ENCODE data around the gene AFF3. TPM values are rescaled to one million over a fixed set of nuclear protein-coding genes. Genes with fewer than 3 reads are reported as not detected.

The AFF3 gene
- total RNA-seq, 3 donors from 2014 or later = 2.1 to 2.6 (median 2.2) TPM

DNA sequence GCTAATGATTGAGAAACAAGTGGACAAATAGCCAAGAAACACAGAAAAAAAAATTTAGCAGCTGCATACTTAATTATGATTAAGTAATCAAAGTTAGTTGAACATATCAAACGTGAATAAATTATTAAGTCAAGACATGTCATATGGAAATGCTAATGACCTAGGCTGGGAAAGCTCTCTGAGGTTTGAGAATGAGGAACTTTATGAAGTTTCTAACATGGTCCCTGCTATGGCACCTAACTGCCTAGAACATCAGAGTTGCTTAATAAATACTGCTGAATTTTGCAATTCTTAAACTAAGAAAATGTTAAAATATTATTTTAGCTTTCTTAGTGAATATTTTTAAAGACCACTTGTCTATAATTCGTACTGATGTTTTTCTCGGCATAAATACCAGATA is 99.8 kb downstream of the AFF3 start:
- no peak overlapping the region for H3K4me3 Mint-ChIP-seq
- no peaks in the 10 kb centered on the region for H3K27me3 Mint-ChIP-seq (ENCODE audit: low read depth)
- no peaks in the 10 kb centered on the region for H3K36me3 Mint-ChIP-seq (ENCODE audit: insufficient read depth)
- no peaks in the 10 kb centered on the region for H3K4me1 Mint-ChIP-seq (ENCODE audit: low read depth)
- no peaks in the 10 kb centered on the region for H3K9me3 Mint-ChIP-seq
- ATAC-seq (no peak), DNase-seq (no peak)

DNA sequence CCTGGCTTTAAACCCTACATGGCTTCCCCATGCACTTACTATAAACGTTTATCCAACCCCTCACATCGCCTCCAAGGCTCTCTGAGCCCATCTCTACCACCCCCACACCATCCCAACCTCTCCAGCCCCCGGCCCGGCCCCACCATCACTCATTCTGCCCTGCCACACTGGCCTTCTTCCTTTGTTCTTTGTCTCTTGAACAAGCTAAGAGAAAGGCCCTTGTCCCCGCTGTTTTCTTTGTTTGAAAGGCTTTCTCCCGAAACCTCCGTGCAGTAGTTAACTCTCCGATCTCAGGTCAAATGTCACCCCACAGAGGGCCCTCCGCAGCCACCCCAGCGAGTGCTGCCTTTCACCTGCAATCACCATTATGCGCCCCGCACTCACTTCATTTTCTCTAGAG is 100.4 kb downstream of the AFF3 start:
- no peaks in the 10 kb centered on the region for H3K27me3 Mint-ChIP-seq (ENCODE audit: low read depth)
- no peaks in the 10 kb centered on the region for H3K9me3 Mint-ChIP-seq
- no peaks in the 10 kb centered on the region for H3K36me3 Mint-ChIP-seq (ENCODE audit: insufficient read depth)
- ATAC-seq (no peak), DNase-seq (no peak)
- no peak overlapping the region for H3K4me3 Mint-ChIP-seq
- no peaks in the 10 kb centered on the region for H3K4me1 Mint-ChIP-seq (ENCODE audit: low read depth)

DNA sequence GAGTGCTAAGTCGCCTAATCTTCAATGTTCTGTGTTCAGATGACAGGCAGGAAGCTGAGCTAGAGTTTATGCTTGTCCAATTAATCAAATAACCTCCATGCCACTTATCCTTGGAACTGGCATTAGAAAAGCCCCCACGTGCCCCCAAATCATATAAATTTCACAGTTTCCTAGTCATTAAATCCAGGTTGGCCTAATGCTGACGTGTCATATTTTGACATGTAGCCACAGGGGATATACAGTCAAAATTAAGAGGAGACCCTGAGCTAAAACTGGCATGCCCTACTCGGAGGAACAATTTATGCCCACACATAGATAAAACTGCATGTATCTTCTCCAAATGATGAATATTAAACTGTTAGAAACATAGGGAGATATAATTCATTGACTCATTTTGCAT is 101.0 kb downstream of the AFF3 start:
- Mint-ChIP-seq H3K4me3 (no peak overlapping the region), H3K27me3 (ENCODE audit: low read depth) (no peaks in the 10 kb centered on the region), H3K9me3 (no peaks in the 10 kb centered on the region), H3K36me3 (ENCODE audit: insufficient read depth) (no peaks in the 10 kb centered on the region), H3K4me1 (ENCODE audit: low read depth) (no peaks in the 10 kb centered on the region)
- DNase-seq (no peak), ATAC-seq (no peak)

DNA sequence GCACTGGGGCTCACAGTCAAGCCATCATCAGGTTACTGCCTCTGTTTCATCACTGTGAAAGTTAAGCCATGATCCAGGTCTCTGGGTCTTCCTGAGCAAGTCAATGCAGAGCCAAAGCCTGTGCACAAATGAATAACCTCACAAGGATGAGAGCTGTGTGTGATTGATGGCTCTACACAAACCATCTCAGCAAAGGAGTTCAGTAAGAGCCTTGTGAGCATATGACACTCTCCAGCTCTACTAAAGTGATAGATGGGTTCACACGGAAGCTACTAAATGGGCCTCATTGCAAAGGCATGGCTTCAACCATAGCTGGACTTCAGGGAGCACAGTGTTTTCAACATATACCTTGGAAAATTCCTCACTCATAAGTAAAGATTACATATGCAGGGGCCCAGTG is 101.5 kb downstream of the AFF3 start:
- H3K36me3 Mint-ChIP-seq (ENCODE audit: insufficient read depth) = no peaks in the 10 kb centered on the region
- no peaks in the 10 kb centered on the region for H3K27me3 Mint-ChIP-seq (ENCODE audit: low read depth)
- no peak overlapping the region for H3K4me3 Mint-ChIP-seq
- no peak for DNase-seq
- ATAC-seq = no peak
- H3K9me3 Mint-ChIP-seq = no peaks in the 10 kb centered on the region
- H3K4me1 Mint-ChIP-seq (ENCODE audit: low read depth) = no peaks in the 10 kb centered on the region

DNA sequence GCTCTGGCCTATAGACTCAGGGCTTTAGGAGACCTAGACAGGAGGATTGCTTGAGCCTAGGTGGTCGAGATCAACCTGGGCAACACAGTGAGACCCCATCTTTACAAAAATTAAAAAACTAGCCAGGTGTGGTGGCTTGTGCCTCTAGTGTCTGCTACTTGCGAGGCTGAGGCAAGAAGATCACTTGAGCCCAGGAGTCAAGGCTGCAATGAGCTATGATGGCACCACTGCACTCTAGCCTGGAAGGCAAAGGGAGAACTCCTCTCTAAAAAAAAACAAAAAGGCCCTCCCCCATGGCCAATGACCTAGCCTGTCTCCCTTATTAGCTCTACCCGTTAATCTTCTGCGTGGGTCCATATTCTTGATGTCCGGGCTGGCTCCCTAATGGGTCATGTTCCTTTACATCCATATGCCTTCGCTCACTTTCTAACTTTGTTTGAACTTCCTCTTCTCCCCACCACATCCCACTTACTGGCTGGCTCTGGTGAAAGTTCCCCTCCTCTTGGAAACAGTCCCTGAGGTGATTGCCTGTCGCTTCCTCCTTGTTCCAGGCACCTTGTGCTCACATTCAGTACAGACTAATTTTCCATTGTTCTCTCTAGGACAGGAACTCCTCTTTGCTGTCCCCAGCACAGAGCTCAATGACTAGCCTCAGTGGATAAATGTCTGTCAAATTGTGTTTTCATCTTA is 103.0 kb downstream of the AFF3 start:
- ATAC-seq (no peak), DNase-seq (no peak)
- H3K4me3 Mint-ChIP-seq = no peak overlapping the region
- H3K4me1 Mint-ChIP-seq (ENCODE audit: low read depth) = no peaks in the 10 kb centered on the region
- no peaks in the 10 kb centered on the region for H3K36me3 Mint-ChIP-seq (ENCODE audit: insufficient read depth)
- H3K27me3 Mint-ChIP-seq (ENCODE audit: low read depth) = no peaks in the 10 kb centered on the region
- H3K9me3 Mint-ChIP-seq = no peaks in the 10 kb centered on the region

DNA sequence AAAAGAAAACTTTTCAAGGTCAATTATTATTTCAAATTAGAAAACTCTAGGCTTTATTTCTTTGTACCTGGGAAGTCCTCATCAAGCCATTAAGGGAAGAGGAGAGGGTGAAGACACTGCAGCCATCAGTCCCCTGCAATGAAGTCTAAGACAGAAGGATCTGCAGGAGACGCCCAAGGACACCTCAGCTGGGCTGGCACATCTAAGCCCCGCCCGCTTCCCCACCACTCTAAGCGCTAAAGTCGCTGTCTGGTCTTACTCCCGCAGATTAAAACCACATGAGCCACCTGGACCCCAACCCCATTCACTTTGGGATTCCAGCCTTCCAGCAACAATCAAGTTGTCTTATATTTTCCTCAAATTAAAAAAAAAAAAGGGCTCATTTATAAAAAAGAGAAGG is 104.4 kb downstream of the AFF3 start:
- no peaks in the 10 kb centered on the region for H3K27me3 Mint-ChIP-seq (ENCODE audit: low read depth)
- H3K9me3 Mint-ChIP-seq = no peaks in the 10 kb centered on the region
- no peaks in the 10 kb centered on the region for H3K36me3 Mint-ChIP-seq (ENCODE audit: insufficient read depth)
- ATAC-seq (no peak), DNase-seq (no peak)
- H3K4me1 Mint-ChIP-seq (ENCODE audit: low read depth) = no peaks in the 10 kb centered on the region
- H3K4me3 Mint-ChIP-seq = no peak overlapping the region

DNA sequence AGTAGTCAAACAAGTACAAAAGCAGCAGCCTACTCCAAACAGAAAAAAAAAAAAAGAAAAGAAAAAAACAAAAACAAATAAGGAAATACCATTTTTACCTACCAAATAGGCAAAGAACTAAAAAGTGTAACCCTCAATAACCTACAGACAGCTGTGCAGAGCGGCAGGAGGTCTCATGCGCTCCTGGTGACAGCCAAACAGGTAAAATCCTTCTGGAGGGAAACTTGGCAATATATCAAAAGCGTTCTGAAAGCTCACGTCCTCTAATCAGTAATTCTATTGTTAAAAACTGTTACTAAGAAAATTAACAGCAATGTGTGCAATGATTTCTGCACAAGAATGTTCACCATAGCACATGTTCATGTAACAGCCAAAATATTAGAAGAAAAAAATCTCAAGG is 105.6 kb downstream of the AFF3 start:
- H3K36me3 Mint-ChIP-seq (ENCODE audit: insufficient read depth) = no peaks in the 10 kb centered on the region
- DNase-seq = no peak
- H3K4me3 Mint-ChIP-seq = no peak overlapping the region
- no peaks in the 10 kb centered on the region for H3K4me1 Mint-ChIP-seq (ENCODE audit: low read depth)
- H3K27me3 Mint-ChIP-seq (ENCODE audit: low read depth) = no peaks in the 10 kb centered on the region
- no peak for ATAC-seq
- H3K9me3 Mint-ChIP-seq = no peaks in the 10 kb centered on the region

DNA sequence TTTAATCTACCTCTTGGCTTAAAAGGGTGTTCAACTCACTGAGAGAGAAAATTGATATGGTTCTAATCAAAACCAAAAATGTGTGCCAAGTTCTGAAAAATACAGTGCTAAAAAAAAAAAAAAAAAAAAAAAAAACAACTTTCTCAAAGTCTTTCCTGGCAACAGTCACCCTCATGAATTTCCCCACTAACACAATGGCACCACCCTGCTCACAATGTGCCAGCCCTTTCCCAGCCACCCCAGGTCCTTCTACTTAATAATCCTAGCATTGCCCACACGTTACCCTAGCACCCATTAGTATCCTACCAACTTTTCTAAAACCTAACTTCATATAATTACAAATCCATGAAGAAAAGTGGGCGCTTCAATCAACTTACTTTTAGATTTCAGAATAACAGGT is 106.4 kb downstream of the AFF3 start:
- Mint-ChIP-seq H3K4me3 (no peak overlapping the region), H3K9me3 (no peaks in the 10 kb centered on the region), H3K27me3 (ENCODE audit: low read depth) (no peaks in the 10 kb centered on the region), H3K36me3 (ENCODE audit: insufficient read depth) (no peaks in the 10 kb centered on the region), H3K4me1 (ENCODE audit: low read depth) (no peaks in the 10 kb centered on the region)
- DNase-seq (no peak), ATAC-seq (no peak)

DNA sequence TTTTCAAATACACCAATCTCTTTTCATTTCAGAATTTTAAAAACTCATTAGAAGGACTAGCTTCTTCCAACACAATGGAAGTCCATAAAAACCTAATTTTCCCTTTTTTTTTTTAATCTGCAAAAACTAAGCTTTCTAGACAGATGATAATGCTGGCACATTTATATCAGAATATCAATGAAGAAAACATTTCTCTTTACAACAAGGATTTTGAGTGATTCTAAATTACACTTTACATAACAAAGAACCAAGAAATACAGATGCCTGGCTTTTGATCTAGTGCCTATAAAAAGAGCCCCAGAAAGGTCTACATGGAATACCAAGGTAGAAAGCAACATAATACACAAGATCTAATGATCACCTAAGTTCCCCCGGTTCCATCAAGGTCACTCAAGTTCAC is 108.0 kb downstream of the AFF3 start:
- H3K4me3 Mint-ChIP-seq = no peak overlapping the region
- H3K36me3 Mint-ChIP-seq (ENCODE audit: insufficient read depth) = peaks cover 4% of the 10 kb centered on the region
- no peaks in the 10 kb centered on the region for H3K27me3 Mint-ChIP-seq (ENCODE audit: low read depth)
- no peaks in the 10 kb centered on the region for H3K9me3 Mint-ChIP-seq
- no peak for DNase-seq
- no peak for ATAC-seq
- H3K4me1 Mint-ChIP-seq (ENCODE audit: low read depth) = no peaks in the 10 kb centered on the region

DNA sequence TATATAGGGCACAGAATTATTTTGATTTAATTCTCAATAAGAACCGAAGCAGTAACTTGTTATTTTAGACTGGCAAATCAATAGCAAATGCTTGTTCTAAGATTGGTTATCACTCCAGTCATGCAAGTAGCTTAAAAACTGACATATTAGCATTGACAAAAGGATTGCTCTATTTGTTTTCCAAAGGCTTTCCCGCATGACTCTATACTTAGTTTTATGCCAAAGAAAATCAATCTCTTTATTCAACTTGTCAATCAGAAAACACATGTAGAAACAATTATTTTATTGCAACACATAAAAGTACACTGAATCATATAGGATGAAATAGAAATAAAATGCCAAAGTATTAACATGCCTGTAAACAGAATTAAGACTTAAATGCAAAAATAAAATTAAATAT is 108.4 kb downstream of the AFF3 start:
- Mint-ChIP-seq H3K4me3 (no peak overlapping the region), H3K36me3 (ENCODE audit: insufficient read depth) (peaks cover 4% of the 10 kb centered on the region), H3K27me3 (ENCODE audit: low read depth) (no peaks in the 10 kb centered on the region), H3K9me3 (no peaks in the 10 kb centered on the region), H3K4me1 (ENCODE audit: low read depth) (no peaks in the 10 kb centered on the region)
- DNase-seq = no peak
- ATAC-seq = no peak

DNA sequence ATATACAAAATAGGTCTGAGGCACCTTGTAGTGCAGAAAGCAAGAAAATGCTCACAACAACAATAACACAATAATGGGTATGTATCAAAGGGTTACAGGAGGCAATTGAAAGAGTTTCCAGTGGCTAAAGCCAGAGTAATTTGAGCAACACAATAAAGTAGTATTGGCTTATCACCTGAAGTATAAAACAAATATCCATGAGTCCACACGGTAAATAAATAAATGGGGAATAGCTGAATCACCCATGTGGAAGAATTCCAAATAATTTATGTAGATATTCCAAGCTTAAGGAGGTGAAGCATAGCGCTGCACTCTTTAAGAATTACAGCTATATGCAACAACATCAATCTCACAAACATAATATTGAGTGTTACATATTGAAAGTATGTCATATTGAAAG is 110.8 kb downstream of the AFF3 start:
- Mint-ChIP-seq H3K27me3 (ENCODE audit: low read depth) (no peaks in the 10 kb centered on the region), H3K36me3 (ENCODE audit: insufficient read depth) (peaks cover 4% of the 10 kb centered on the region), H3K9me3 (no peaks in the 10 kb centered on the region), H3K4me1 (ENCODE audit: low read depth) (no peaks in the 10 kb centered on the region), H3K4me3 (no peak overlapping the region)
- ATAC-seq = no peak
- DNase-seq = no peak

DNA sequence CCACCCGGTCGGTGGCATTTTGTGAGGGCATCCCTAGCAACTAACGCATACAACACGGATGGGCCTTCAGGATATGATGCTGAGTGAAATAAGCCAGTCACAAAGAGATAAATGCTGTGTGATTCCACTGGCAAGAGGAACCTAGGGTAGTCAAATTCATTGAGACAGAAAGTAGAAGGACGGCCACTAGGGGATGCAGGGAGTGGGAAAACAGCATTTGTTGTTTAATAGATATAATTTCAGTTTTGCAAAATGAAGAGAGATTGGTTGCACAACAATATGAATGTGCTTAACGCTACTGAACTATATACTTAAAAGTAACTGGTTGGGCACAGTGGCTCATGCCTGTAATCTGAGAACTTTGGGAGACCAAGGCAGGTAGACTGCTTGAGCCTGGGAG is 112.9 kb downstream of the AFF3 start:
- Mint-ChIP-seq H3K27me3 (ENCODE audit: low read depth) (no peaks in the 10 kb centered on the region), H3K36me3 (ENCODE audit: insufficient read depth) (peaks cover 4% of the 10 kb centered on the region), H3K9me3 (no peaks in the 10 kb centered on the region), H3K4me1 (ENCODE audit: low read depth) (no peaks in the 10 kb centered on the region), H3K4me3 (no peak overlapping the region)
- ATAC-seq (no peak), DNase-seq (no peak)

DNA sequence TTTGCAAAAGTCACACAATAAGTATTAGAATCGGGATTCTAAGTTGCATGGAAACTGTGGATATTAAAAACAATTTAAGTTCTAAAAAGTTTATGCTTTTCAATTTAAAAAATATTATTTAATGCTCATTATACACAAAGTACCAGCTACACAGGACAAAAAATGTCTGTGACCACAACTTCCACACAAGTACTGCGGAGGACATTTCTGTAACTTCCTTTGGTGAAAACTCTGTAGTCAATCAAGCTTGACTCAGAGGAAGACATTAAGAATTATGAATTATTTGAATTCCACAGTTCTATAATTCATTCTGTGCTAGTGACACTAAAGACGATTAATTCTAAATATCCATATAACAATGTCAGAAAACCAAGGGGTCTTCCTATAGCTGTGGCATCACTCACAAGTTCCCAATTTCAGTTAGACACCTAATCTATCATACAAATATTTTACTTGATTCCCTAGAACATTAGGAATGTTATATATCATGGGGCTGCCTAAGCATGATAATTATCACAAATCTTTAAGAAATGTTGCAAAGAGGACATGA is 120.5 kb downstream of the AFF3 start:
- ATAC-seq (no peak), DNase-seq (no peak)
- Mint-ChIP-seq H3K27me3 (ENCODE audit: low read depth) (no peaks in the 10 kb centered on the region), H3K4me1 (ENCODE audit: low read depth) (no peaks in the 10 kb centered on the region), H3K4me3 (no peak overlapping the region), H3K36me3 (ENCODE audit: insufficient read depth) (no peaks in the 10 kb centered on the region), H3K9me3 (no peaks in the 10 kb centered on the region)

DNA sequence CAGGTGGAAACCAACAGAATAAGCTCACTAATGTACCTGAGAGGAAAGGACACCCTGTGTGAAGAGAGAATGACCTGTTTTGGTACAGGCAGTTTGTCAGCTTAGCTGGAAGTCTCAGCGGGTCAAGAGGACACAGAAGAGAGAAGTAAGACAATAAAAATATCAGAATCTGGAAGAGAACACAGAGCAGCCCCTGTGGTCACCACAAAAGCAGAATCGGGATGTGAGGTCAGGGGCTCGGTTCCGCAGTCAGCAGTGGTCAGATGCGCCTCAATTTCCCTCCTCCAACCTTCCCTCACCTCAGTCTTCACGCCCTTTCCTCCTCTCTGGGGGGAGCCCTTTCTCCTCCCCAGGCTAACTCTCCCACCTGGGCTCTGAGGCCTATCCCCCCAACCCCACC is 122.9 kb downstream of the AFF3 start:
- DNase-seq (no peak), ATAC-seq (no peak)
- Mint-ChIP-seq H3K27me3 (ENCODE audit: low read depth) (no peaks in the 10 kb centered on the region), H3K36me3 (ENCODE audit: insufficient read depth) (no peaks in the 10 kb centered on the region), H3K4me3 (no peak overlapping the region), H3K9me3 (no peaks in the 10 kb centered on the region), H3K4me1 (ENCODE audit: low read depth) (no peaks in the 10 kb centered on the region)

DNA sequence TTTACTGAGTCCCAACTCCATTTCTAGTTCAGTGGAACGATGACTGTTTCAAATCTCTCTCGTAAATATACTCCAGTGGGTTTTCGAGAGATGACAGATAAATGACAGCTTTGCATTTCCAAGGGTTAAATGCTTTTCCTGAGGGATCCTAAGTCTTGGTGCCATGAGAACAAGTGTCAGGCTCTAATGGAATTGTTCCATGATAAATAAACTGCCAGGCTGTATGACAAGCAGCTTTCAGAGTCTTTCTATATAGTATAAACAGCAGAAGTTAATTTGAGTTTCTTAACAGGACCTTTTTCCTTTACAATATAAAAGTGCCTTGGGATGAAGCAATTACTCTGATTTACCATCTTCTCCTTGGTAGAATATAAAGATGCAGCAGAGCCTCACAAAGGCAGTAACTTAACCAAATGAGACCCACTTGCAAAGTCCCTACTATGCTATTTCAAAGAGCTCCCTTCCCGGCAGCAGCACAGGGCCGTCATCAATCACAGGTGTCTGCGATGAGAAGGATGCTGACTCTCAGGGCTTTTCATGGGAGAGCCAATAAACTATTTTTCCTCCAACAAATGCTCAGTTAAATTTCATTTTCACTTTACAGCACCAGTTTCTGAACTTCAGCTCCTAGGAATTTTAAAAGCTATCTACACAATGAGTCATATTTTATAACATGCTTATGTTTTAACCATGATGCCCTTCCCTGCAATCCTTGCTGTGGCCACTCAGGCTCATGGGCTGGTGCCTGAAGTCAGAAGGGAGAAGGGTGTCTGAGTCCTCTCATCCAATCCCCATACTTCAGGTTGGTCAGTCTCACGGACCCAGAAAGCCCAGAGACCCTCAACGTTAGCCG is 123.8 kb downstream of the AFF3 start:
- Mint-ChIP-seq H3K9me3 (no peaks in the 10 kb centered on the region), H3K36me3 (ENCODE audit: insufficient read depth) (no peaks in the 10 kb centered on the region)

More for the DNA sequence above, 123.8 kb downstream of the AFF3 start:
- Mint-ChIP-seq H3K27me3 (ENCODE audit: low read depth) (no peaks in the 10 kb centered on the region), H3K4me3 (no peak overlapping the region), H3K4me1 (ENCODE audit: low read depth) (no peaks in the 10 kb centered on the region)
- ATAC-seq = no peak
- no peak for DNase-seq
